GOT3 (cell line): Measurements from ENCODE around the gene NT5C3A.
A peak's percentile ranks its signal among the peaks of the same experiment; 100 is the strongest.

Experiments
- DNase-seq: peaks from one replicate; lab custom pipeline; 2025; ENCODE audit warnings: mixed read lengths; lab: John Stamatoyannopoulos, UW

NT5C3A gene

DNA sequence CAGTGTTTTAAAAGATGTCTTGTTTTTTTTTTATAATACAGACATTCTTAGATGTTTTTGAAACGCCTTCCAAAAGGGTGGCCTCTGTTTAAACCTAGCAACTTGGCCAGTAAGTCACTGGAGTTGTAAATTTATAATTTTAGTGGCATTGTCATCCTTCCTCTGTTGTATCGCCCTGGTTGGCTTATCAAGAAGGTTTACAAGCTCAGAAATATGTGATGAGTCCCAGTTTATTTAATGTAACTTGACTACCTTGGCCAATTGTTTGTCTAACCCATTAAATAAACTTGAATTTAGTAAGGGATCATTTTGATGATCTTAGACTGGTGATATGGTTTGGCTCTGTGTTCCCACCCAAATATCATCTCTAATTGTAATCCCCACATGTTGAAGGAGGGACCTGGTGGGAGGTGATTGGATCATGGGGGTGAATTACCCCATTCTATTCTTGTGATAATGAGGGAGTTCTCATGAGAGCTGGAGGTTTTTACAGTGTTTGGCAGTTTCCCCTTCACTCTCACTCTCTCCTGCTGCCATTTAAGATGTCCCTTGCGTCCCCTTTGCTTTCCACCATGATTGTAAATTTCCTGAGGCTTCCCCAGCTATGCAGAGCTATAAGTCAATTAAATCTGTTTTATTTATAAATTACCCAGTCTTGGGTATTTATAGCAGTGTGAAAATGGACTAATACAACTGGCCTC is 13.4 kb upstream of the NT5C3A start:
- no peak for DNase-seq

DNA sequence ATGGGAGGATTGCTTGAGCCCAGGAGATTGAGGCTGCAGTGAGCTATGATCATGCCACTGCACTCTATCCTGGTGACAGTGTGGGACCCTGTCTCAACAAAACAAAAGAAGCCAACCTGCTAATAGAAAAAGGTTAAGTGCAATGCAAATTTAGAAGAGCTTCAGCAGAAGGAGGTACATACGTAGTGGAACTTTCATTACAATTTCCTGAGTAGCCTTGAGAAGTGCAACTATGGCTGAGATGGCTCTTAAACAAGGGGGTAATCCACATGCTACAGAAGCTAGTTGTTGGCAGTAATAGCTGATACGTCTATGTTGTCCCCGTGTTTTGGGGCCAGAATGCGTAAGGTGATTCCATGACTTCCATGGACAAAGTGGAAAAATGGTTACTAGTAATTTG is 10.7 kb upstream of the NT5C3A start:
- DNase-seq: no peak

DNA sequence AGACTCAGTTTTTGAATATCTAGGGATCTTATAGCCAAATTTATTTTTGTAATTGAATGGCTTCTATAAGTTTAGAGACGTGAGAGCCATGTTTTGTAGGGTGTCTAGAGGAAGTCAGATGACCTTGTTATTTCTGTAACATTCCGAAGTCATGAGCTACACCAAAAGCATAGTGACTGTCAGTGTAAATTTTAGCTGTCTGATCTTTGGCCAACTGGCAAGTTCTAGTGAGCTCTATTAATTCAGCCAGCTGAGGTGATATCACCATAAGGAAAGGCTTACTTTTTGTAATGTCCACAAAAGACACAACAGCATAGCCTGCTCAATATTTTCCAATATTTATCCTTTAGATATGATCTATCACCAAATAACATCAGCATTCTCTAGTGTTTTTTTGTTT is 9.9 kb upstream of the NT5C3A start:
- DNase-seq: no peak

DNA sequence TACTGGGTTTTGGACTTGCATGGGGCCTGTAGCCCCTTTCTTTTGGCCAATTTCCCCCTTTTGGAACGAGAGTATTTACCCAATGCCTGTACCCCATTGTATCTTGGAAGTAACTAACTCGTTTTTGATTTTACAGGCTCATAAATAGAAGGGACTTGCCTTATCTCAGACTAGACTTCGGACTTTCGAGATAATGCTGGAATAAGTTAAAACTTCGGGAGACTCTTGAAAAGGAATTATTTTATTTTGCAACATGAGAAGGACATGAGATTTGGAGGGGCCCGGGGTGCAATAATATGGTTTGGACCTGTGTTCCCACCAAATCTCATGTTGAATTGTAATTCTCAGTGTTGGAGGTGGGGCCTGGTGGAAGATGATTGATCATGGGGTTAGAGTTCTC is 8.3 kb upstream of the NT5C3A start:
- DNase-seq: no peak

DNA sequence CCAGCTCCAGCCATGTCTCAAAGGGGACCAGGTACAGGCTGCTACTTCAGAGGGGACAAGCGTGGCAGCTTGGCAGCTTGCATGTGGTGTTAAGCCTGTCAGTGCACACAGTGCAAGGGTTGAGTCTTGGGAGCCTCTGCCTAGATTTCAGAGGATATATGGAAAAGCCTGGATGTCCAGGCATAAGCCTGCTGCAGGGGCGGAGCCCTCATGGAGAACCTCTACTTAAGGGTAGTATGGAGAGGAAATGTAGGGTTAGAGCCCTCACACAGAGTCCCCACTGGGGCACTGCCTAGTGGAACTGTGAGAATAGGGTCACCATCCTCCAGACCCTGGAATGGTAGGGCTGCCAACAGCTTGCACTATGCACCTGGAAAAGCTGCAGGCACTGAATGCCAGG is 7.7 kb upstream of the NT5C3A start:
- DNase-seq: no peak

DNA sequence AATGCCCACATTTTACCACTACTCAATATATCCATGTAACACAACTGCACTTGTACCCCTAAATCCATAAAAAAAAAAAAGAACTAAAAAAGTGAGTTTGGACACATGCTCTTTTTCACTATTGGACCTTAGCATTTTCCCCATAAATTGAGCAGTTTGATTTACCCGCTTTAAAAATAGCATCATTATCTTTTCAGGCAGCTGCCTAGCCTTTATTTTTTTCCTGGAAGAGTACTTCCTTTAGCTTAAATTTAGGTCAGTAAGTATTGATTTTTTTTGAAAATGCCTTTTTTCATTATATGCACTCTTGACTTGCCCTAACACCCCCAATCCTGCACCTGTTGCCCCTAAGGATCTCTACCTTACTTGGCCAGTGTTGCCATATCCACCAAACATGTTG is 5.3 kb upstream of the NT5C3A start:
- no peak for DNase-seq

DNA sequence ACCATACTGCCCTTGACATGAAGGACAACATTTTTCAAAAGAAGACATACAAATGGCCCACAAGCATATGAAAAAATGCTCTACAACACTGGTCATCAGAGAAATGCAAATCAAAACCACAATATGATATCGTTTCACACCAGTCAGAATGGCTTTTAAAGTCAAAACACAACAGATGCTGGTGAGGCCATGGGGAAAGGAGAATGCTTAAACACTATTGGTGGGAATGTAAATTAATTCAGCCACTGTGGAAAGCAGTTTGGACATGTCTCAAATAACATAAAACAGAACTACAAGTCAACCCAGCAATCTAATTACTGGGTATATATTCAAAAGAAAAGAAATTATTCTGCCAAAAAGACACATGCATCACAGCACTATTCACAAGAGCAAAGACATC is 4.2 kb upstream of the NT5C3A start:
- DNase-seq: no peak

DNA sequence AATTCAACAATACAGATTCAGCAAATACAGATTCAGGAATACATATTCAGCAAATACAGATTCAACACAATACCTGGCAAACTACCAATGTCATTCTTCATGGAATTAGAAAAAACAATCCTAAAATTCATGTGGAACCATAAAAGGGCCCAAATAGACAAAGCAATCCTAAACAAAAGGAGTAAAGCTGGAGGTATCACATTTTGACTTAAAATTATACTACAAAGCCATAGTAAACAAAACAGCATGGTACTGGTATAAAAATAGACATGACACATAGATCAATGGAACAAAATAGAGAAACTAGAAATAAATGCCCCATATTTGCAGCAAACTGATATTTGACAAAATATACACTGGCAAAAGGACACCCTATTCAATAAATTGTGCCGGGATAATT is 3.4 kb upstream of the NT5C3A start:
- DNase-seq: no peak

DNA sequence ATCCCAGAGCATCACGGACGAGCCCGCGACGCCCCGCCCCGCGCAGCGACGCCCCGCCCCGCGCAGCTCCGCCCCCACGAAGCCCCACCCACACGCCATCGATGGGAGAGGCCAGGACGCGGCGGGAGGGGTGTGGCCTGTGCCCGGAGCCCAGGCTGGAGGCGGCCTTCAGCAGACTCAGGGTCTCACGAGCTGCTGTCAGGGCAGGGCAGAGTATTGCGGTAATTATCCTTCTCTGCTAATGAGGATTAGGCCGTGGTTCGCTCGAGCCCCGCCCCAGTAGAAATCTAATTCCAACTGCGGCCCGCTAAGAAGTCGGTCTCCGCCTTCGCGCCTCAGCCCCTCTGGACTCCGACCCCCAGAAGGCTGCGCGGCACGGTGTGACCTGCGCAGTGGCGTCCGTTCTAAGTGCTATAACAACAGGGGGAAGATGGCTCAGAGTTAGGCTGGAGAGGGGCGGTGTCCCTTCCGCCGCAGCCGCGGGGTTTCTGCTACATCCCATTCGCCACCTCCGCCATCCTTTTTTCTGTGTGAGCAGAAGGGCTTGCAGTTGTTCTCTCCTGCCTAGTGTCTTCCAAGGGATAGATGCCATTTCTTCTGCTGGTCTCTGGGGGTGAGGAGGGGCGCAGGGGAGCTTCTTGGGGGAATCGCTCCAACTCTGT is 337 bp upstream of the NT5C3A start:
- DNase-seq: peak; percentile 97

DNA sequence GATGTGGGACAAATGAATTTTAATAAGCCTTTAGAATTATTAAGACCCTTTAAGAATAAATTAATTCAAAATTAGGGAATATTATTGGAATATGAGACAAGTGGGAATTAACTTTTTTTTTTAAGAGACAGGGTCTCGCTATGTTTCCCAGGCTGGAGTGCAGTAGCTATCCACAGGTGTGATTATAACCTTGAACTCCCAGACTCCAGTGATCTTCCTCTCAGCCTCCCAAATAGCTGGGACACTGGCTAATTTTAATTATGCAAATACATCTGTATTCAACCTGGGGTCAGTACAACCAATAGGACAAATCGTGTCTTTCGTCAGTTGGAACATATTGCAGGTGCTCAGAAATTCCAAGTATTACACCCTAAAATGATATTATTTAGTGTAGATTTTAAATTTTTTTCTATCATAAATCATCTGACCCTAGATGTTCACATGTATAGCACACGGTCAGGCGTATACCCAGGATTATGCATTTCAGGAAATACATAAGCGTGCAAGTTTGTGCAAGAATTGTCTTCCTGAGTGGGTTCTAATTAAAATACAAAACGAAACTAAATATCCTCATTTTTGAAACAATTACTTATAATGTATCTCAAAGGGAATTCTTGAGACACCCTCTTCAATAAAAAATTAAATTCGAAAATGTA is 1.2 kb downstream of the NT5C3A start:
- no peak for DNase-seq

DNA sequence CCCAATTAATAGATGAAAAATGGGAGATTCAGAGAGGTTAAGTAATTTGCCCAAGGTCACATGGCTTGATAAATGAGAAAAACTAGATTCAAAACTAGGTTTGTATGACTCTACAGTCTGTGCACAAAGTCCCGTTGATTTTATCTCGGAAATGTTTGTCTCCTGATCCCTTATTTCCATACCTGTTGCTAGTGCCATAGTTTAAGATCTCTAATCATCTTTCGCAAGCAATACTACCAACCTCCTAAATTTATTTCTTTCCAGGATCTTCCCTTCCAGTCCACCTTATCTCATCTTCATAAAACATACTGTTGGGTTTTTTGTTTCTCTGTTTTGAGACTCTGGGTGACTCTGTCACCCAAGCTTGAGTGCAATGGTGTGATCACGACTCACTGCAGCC is 2.9 kb downstream of the NT5C3A start:
- DNase-seq: no peak

DNA sequence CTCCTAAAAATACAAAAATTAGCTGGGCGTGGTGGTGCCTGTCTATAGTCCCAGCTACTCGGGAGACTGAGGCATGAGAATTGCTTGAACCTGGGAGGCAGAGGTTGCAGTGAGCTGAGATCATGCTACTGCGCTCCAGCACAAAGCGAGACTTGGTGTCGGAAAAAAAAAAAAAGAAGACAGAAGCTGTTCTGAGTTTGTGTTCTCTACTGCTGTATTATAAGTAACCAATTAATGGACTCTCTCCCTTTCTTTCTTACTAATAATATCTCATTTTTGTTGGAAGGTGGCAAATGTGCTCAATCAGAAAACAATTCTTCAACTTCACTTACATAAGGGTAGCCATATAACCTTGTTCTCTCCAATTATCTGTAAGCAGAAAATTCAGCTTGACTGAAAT is 7.4 kb downstream of the NT5C3A start:
- no peak for DNase-seq

DNA sequence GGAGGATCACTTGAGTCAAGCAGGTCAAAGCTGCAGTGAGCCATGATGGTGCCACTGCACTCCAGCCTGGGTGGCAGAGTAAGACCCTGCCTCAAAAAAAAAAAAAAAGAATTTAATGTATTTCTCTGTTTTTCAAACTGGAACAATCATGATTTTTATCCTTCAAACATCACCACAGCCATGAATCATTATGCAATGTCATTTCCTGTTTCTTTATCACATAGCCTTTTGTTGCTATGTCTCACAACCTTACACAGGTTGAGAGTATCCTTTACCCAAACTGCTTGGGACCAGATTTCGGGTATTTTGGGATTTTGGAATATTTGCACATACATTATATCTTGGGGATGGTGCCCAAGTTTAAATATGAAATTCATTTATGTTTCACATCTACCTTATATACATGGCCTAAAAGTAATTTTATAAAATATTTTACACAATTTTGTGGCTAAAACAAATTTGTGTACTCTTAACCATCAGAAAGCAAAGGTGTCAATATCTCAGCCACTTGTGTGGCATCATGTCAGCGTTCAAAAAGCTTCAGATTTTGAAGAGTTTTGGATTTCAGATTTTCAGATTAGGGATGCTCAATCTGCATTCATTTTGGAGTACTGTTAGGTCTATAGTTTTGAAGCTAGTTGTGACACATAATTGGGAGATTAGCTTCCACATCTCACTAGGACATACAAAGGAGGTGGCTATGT is 8.2 kb downstream of the NT5C3A start:
- DNase-seq: no peak

DNA sequence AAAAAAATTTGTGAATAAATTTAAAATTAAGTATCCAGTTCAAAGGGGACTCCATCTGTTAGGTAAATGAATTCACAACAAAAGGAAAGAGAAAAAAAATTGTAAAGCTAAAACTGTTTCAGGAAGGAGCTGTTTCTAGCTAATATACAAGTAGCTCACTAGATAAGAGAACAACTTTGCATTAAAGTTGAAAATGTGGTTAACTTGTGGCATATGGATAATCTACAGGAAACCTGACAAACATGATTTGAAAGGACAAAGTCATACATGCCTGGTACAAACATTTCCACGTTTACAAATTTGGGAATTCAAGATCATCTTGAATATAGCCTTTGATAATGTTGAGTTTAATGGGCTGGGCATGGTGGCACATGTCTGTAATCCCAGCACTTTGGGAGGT is 8.9 kb downstream of the NT5C3A start:
- DNase-seq: no peak

DNA sequence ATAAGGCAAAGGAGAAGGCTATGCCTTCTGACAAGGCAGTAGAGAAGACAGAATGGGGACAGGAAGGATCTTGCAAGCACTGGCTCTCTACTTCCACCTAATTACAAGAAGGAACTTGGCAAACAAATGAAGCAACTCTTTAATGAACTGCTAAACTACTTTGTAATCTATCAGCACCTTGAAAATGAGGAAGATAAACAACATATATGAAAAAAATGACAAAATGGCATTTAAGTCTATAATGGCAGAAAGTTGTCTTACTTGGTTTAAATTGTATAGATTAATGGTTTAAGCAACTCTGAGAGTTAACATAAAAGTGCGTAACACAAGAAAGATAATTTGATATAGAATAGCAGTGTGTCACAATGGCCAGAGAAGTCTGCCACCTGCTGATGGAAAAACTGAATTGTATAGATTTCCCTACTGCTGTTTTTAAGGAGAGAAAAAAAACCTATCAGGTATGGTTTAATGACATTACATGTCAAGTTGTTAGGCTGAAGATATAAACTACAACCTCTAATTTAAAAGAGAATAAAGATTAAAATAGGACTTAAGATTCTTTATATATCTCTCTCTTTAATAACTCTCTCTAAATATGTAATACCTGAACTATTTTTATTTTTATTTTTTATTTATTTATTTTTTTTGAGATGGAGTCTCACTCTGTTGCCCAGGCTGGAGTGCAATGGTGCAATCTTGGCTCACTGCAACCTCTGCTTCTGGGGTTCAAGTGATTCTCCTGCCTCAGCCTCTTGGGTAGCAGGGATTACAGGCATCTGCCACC is 11.8 kb downstream of the NT5C3A start:
- no peak for DNase-seq

DNA sequence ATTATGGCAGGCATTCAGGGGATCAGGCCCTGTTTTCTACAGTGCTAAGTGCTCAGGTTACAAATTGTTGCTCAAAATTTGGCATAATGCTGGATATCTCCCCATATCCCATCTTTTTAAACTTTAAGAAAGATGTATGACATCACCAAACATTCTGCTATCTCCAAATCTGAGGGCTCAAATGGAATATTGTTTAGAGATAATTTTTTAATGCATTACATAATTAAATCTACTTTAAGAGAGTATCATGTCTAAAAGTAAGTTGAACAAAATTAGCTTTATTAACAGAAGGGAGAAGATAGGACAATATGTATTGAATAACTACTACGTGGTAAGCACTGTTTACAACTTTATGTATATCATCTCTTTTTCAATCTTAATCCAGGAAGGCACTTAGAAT is 13.9 kb downstream of the NT5C3A start:
- no peak for DNase-seq

DNA sequence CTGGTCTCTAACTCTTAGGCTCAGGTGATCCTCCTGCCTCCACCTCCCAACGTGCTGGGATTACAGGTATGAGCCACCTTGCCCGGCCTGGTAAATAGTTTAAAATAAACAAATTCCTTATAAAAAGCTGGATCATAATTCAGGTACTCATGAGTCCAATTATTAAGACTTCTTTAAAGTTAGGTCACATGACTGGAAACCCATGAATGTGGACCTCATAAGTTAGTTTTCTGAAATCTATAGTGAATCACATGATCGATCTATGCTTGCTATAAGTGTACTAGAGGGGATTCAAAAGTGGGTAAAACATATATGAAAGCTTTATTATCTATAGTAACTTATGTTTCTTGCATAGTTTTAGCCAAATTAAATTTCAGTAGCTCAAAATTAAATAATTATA is 14.3 kb downstream of the NT5C3A start:
- DNase-seq: no peak

DNA sequence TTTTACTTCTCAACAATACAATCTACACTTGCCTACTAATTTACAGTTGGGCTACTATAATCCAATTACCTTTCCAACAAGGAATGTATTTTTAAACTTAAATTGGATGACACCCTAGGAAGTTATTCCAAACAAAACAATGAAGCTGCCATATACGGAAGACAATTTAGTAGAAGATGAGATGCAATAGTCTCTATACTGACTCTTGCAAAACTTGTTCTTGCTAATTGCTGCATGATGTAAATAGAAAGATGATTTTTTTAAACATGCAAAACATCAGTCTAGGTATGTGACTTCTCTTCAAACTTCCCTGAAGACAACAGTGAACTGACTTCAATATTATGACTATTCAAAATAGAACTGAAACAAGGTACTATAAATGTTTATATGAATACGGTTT is 17.6 kb downstream of the NT5C3A start:
- no peak for DNase-seq

DNA sequence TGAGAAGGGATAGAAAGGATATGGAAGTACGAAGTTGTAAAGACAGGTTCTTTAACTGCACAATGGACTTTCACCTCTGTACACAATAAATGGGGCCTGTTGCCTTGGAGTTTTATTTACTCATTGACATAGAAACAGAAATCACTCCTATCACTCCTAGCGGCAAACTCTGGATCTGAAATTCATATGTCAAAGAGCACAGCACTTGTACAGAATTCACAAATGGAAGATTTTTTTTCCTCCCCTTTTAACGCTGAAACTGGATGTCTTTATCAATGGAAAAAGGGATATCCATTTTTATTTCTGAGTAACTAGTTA is 18.2 kb downstream of the NT5C3A start:
- no peak for DNase-seq

DNA sequence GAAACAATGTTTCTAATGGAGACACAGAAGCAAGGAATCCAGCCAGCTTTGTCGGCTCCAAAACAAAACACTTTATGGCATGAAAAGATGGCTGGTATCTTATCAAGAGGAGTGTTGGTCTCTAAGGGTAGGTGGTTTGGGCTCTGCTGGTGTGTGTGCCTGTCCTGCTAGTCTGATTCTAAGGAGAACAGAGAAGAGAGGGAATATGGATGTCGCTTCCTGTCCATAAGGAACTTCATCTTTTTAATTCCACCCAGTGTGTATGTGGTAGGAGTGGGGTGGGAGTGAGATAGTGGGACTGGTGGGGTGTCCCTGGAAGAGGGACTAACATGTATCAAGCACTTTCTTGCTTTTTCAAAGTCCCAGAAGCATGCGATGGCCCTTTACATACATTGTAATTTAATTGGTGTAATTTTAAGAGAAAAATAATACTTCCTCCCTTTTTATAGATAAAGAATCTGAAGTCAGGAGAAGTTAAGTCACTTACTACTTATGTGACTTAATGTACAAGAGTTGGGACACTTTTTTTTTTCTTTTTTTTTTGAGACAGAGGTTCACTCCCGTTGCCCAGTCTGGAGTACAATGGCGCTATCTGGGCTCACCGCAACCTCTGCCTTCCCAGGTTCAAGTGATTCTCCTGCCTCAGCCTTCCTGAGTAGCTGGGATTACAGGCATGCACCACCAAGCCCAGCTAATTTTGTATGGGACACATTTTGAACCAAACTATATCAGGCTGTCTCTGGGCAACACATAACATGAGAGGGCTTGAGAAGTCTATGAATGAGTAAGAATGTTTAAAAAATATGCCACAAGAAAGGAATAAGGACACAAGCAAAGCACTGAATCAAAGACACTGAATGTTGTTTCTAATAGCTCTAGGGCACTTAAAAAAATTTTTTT is 18.8 kb downstream of the NT5C3A start:
- DNase-seq: no peak
